ENCODE data around the gene RAB11A.

The RAB11A gene

DNA sequence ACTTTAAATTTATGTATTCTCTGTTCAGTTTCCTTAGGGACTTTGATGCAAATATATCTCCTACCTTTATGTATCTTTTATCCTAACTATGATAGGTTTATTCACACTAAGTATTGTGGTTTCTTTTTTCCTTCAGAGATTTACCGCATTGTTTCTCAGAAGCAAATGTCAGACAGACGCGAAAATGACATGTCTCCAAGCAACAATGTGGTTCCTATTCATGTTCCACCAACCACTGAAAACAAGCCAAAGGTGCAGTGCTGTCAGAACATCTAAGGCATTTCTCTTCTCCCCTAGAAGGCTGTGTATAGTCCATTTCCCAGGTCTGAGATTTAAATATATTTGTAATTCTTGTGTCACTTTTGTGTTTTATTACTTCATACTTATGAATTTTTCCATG is 18.3 kb downstream of the RAB11A start:
- DNase-seq: peak; percentile 39

DNA sequence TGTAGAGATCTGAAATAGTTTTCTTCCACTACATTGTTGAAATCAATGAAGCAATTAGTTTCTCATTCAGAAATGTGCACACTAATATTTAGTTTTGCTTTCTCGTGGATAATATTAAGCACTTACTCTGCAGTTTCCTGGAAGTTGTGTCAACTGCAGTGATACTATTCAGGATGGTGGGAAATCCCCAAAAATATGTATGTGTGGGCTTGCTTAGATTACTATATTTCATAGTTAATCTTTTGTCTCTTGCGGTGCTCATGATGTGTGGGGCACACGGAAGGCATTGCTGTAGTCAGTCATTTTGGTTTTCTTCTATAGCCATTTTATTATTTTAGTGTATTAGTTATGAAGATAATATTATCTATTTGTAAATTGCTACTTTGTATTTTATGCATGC is 19.7 kb downstream of the RAB11A start:
- no peak for DNase-seq

DNA sequence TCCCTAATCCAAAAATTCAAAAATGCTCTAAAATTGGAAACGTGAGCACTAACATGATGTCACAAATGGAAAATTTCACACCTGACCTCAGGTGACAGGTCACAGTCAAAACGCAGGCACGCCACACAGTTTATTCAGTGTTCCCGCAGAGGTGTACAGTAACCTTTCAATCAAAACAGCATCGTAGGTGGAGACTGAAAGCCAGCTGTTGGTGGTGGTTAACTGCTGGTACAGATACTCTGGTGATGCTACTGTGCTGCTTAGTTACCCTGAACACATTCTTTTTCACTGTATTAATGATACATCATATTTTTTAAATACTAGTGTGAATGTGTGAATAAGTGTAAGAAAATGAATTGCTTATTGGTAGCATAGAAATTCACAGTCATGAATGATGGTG is 23.8 kb downstream of the RAB11A start:
- no peak for DNase-seq

DNA sequence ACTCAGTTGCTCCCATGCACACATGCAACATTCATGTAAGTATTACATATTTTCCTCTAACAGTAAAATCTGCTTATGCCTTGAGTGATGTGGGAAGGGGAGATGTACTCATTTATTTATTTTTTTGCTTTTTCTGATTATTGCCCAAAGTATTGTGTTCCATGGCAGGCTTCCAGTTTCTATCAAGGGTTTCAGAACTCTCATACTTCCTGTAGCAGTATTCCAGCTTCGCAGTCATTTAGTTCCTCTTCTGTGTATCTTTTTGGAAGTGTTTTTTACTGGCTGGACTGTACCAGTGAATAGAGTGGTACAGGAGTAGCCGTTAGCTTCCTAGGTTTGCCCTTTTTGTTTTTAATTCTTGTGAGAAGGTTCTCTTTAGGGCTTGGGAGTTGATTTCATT is 26.9 kb downstream of the RAB11A start:
- no peak for DNase-seq

DNA sequence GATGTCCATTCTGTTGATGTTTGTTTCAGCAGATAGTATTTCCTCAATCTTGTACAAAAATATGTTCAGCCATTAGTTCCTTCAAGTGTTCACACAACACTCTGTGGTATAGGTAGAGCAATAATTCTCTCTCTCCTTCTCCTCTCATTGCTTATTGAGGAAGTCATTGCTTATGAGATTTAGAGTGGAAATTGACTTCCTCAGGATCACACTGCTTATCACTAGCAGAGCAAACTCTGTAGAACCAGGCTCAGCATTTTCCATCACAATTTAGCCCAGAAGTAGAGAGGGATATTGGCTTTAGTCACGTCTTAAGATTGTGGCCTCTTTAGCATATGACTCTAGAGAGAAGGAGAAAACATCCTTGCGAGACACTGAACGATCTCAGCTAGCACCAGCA is 31.2 kb downstream of the RAB11A start:
- no peak for DNase-seq

DNA sequence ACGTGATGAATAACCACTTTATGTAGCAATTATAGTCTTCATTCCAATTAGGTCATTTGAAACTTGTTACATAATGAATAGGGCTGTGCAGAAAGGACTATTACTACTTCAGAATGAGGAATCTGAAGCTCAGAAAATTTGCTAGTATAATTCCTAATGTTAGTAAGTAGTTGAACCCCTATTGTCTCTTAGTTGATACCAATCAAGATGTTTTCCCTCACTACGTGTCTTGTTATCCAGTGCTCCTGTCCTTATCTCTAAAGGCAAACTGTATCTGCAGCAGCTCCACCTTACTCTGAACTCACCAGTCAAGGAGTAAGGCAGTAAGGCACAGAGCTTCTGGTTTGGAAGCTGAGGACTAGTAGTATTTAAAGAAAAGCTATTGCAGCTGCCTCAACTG is 32.0 kb downstream of the RAB11A start:
- no peak for DNase-seq

DNA sequence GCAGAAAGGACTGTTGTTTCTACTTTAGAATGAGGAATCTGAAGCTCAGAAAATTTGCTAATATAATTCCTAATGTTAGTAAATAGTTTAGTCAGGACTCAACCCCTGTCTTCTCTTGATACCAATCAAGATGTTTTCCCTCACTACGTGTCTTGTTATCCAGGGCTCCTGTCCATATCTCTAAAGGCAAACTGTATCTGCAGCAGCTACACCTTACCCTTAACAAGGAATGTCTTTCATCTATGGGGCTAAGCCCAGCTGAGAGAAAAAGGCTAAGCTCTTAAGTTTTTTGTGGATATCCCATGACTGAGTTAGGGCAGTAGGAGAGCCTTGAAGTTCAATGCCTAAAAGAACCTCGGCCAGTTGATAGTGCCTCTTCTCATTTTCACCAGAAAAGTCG is 32.5 kb downstream of the RAB11A start:
- DNase-seq: no peak

DNA sequence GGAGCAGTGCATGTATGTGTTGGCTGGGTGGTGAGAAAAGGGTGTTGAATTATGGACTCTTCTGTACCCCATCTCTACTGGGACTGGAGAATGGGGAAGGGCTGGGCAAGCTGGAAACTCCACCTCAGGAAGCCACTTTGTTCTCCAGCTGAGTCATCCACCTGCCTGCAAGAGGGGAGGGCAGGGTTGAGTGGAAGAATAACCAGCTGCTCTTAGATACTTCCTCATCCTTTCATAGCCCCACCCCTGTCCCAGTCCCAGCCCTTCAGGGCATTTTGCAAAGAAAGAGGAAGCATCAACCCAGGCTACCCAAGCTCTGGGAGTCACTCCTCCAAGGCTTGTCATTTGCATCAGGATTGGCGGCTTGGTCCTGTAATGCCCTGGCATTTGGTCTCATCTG is 33.1 kb downstream of the RAB11A start:
- DNase-seq: no peak

DNA sequence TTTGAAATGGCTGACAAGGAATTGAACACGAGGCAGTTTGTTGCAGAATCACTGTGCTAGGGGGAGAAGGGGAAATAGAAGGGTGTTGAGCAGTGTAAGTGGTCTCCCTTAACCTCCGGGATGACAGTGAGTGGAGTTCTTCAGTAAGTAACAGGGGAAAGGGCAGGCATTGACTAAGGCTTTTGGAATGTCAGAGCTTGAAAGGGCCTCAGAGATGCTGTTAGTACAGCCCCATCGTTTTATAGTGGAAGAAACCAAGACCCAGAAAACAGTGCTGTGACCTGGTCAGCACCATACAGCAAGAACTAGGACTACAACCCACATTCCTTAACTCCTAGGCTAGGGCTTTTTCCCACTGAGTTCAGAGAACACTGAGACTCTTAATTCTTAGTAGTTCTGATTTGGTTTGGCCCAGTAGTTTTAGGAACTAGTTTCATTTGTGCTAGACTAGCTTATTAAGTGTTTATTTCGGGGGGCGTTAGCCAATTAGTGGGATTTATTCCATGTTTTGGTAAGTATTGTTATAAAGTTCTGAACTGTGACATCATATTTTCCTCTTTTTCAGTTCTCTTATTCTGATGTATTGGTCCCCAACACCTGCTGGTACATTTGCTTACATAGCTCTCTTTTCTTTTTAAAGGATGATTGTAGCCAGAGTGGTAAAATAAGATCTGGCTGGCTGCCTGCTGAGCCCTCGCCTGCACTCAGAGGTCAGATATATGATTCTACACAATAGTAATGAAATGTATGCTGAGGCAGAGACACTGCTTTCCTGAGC is 34.2 kb downstream of the RAB11A start:
- DNase-seq: no peak

DNA sequence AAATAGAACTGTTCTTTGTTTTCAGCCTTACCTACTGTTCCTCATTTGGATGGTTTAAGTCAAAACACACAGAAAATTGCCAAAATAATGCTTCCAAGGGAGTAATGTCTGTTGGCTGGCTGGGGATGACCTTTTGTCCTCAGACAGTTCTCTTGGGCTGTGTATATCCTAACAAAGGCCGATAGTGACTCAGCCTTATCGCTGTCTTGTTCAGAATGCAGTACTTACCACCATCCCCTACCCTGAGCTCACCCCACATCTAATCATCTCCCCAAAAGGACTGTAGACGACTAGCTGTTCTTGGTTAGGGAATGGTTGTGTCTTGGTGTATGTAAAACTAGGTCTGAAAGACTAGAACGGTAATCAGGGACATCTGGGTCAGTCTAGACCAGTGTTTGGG is 35.0 kb downstream of the RAB11A start:
- DNase-seq: no peak

DNA sequence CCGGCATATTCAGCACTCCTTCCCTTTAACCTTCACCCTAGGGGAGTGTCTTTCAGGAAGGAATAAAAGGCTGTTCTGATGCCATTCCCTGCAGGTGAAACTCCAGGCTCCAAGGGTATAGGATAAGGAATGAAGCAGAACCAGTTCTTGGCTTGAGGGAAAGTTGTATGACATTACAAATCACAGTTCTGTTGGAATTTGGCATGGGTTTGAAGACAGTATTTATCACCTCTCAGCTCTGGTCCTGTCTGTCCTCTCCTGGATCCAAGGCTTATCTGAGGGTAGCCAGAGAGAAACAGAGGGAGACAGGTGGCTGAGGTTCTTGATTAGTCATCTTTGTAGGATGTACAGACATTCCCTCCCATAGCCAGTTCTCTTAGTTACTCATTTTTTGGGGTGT is 37.1 kb downstream of the RAB11A start:
- DNase-seq: no peak

DNA sequence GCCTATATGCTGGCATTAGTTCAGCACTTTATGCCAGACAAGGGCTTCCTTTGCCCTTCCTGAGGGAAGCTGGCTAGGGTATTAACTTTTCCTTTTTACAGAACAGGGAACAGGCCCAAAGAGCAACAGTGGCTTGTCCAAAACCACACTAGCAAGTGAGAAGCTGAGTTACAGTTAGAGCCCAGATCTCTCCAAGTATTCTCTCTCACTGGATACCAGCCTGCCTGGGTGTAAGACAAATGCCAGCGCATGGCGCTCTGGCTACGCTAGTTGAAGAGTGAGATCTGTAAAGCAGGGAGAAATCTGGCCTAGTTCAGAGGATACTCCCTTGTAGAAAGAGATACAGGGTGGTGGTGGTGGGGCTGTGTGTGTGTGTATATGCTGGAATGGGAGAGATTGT is 38.4 kb downstream of the RAB11A start:
- DNase-seq: no peak

DNA sequence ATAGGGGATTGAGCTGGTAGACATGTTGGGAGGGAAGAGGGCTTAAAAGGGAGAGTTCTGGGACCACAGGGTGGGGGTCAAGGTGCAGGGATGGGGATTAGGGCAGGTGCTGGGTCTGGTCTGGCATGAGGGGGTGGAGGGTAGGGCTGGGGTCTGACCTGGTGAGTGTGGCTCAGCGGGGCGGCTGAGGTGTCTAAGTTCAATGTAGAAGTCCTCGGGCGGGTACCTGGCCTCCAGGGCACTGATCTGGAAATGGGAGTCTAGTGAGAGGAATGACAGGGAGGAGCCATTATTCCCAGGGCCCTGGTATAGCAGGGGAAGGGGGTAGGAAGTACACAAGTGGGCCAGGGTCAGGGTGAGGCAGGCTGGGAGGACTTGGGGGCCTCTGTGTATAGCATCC is 39.6 kb downstream of the RAB11A start:
- no peak for DNase-seq

DNA sequence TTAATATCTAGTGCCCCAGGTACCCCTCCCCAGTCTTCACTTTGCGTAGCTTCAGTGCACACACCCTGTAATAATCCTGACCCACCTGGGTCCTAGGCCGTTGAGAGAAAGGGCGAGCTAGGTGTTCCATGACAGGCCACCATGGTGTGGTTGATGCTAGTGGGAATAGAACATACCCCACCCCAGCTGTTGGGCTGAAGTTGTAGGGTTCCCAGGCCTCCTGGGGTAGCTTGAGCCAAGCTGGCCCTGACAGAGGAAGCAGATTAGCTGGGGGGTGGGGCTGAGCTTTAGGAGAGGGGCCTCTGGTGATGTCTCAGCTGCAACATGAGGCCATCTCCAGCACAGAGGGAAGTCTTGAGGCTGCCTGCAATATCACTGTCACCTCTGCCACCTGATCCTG is 40.5 kb downstream of the RAB11A start:
- DNase-seq: no peak

DNA sequence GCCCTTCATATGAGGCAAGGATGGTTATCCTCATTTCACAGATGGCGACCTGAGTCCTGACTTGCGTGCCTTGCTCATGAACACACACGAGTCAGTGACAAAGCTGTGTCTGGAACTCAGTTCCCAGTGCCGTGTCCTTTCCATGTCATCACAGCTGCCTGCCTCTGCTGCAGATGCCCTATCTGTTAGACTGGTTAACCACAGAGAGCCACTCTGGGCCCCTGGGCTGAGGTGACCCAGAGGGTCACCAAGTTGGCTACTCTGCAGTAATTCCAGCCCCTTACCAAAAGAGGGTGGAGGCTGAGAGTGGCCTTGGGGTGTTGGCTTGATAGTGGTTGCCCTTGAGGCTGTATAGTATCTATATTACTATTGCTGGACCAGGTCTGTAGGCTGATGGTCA is 41.0 kb downstream of the RAB11A start:
- no peak for DNase-seq

DNA sequence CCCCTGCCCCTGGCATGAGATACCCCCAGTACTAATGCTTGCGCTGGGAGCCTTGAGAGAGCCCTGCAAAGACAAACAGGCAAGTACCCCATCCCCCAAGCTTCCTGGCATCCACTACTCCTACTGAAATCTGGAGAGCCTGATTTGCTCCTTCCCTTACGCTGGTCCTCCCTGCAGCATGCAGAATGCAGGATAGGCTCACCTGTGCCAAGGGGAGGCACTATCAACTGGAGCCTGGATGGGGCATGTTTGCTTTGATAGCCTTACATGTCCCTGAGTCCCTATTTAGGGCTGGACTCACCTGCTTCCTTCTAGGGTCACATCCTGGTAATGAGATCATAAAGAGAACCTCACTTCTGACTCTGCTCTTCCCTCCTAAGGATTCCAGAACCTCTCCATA is 42.9 kb downstream of the RAB11A start:
- DNase-seq: no peak

DNA sequence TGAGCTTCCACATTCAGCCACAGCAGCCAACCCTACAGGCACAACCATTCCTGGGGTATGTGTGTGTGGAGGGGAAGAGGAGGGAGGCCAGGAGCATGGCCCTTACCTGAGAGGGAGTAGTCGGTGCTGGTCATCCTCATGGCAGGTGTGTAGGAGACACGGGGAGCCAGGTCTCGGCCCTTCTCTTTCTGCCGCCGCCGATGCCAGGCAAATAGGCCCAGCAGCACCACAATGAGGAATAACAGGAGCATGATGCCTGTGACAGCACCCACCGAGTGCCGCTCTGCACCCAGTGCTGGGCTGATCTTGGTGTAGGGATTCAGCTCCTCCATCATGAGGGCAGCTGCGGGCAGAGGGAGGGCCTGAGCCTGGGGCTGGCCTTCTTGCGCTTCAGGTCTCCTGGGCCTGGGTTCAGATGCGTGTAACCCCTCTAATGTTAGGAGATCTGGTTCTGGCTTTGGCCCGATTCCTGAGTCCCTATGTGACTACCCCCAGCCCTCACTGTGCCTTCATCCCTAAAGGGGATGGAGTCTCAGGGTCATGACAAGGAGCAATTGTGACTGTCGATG is 44.4 kb downstream of the RAB11A start:
- DNase-seq: no peak

DNA sequence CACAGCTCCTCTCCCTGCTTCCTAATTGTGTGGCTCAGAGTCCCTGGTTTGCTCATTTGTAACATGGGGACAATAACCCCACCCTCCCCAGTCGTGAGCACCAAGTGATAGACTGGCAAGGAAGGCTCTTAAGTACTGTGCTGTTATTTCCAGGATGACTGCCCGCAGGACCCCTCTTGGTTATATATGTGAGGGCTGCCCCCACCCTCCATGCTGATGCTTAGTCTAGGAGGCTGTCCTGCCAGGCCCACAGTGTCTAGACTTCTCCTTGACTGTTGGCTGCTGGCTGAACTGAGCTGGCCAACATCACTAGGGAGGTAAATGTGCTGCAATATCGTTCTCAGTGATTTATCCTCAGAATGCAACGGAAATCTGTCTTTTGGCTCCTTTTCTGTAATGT is 45.1 kb downstream of the RAB11A start:
- DNase-seq: no peak

DNA sequence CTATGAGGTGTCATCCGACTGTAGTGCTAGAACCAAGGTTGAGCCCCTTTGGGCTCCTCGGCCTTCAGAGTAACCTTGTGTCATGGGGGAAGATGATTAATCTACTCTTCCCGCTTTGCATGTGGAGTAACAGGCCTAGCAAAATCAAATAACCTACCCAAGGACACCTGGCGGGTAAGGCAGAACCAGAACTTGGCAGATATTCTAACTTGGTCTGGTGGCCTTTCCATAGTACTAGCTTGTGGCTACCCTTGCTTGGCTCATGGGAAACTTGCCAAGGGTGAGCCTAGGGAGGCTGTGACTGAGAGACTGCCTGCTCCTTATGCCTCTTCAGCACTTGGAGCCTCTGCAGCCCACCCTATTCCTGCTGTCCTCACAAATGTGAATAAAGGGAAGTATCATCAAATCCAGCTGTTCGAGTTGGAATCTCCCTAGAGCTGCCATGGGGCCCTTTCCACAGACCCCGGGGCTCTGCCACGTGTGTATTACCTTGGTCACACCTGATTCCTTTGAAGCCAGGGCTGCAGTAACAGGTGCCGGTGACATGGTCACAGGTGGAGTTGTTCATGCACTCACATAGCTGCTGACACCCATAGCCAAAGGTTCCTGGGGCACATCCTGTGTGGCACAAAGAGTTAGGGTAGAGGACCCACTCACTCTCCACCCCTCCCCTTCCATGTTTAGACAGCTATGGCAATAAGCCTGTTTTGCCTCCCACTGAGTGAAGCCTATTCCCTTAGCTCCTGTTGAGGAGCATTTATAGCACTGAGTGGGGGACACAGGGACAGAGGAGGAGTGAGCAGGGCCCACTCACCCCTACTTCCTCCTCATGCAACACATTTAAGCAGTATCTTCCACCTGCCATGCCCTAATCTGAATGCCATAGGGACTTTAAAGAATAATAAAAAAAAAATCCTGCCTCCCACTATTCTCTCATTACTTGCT is 46.0 kb downstream of the RAB11A start:
- no peak for DNase-seq

DNA sequence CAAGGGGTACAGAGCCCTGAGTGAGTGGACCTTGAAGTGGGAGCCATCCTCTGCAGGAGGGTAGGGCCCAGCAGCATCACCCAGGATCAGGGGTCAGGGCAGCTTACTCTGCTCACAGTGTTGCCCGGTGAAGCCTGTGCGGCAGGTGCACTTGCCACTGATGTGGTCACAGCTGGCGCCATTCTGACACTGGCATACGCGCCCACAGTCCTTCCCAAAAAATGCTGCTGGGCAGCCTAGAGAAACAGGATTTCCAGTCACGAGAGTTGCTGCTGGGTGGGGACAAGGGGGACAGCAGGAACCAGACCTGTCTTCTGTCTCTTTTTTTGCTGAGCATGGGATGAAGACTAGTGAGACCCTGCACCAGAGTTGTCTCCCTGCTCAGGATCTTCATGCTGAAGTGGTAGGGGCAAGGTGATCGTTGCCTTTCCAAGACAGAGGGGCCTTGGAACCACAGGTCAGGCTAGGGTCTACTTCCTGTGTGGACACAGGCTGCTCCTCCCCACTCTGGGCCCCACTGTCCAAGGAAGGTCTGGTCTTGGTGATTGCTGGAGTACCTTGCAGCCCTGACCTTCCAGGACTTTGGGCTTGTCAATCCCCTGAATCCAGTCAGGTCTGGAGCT is 46.9 kb downstream of the RAB11A start:
- no peak for DNase-seq

DNA sequence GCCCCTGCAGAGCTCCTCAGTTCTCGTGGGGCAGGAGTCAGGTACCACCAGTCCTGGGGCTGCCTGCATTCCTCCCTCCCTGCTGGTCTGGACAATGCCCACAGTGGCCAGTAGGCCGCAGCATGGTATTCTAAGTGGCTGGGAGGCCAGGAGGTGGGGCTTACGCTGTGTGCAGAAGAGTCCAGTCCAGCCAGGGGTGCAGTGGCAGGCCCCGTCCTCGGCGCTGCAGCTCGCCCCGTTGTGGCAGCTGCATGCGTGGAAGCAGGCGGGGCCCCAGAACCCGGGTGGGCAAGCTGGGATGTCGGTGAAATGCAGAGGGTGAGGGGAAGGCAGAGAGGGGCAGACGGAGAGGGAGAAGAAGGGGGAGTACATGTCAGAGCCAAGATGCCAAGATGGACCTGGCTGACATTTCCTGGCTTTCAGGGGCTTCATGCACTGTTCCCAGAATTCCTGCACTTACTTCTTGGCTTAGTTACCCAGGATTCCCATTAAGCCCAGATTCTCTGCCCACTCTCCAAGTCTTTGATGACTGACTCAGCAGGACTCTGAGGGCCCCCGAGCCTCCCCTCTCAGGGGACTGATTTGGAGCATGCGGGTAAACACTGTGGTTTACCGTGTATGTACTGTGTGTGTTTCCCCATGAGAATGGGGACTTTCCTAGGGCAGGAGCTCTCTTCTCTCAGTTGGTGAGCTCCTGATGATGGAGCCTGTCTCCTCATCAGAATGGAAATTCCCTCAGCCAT is 47.5 kb downstream of the RAB11A start:
- peak; percentile 57 for DNase-seq

DNA sequence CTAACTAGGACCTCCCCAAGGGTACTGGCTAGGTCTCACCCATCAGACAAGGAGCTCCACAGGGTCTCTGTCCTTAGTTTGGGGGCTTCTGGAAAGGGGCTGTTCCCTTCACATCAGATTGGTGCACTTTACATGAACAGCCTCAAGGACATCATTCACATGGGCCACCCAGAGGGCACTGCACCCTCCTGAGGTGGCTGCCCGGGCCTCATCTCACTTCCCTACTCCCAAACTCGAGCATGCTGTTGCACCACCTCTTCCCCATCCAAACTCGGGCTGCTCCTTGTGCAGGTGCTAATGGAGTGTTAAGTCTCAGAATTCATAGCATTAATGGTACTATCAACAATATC is 48.1 kb downstream of the RAB11A start:
- no peak for DNase-seq

DNA sequence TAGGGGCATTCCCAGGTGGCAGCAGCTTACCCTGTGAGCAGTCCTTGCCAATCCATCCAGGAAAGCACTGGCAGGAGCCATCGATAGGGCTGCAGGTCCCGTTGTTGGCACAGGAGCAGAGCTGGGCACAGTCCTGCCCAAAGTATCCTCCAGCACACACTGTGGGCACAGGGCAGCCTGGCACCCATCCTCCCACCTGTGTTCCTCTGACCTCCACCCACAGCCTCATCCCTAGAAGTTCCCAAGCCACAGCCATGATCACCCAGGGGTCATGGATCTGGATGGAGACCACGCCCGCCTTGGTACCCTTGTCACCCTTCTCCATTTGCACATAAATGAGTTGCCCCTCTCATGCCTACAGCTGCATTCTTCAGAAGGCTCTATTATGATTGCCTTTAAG is 48.6 kb downstream of the RAB11A start:
- no peak for DNase-seq
